ENCODE results near the gene STX1B. TPM values are rescaled to one million over a fixed set of nuclear protein-coding genes. Genes with fewer than 3 reads are reported as not detected.

The STX1B gene
- total and polyA plus RNA-seq, 4 donors = 0.09 to 1.2 (median 0.51) TPM

- H3K36me3 ChIP-seq (ENCODE audit: control insufficient read depth in 4 of 4, insufficient read depth in 3 of 4, low read depth in 1 of 4, low read length in 3 of 4) = peaks cover 0 to 12% (median 3%) of the 10 kb centered on the region in 4 donors
- TF ChIP-seq HNF4A (conservative IDR thresholded peaks at IDR 0.05) = no peak
- no peak for TF ChIP-seq ATF3 (IDR thresholded peaks at IDR 0.05)
- no peak for TF ChIP-seq FOXA2 (IDR thresholded peaks at IDR 0.05)
- TF ChIP-seq SP1 (IDR thresholded peaks at IDR 0.05) = no peak
- TF ChIP-seq REST (IDR thresholded peaks at IDR 0.05) = no peak
- no peak for TF ChIP-seq YY1 (IDR thresholded peaks at IDR 0.05)
- no peak for TF ChIP-seq TAF1 (conservative IDR thresholded peaks at IDR 0.05)
- no peak for TF ChIP-seq CTCF (IDR thresholded peaks at IDR 0.05; ENCODE audit: low read depth, low read length, missing input control)
- TF ChIP-seq ZBTB33 (IDR thresholded peaks at IDR 0.05) = no peak
- no peak for TF ChIP-seq JUND (IDR thresholded peaks at IDR 0.05)
- TF ChIP-seq HNF4G (IDR thresholded peaks at IDR 0.05) = no peak
- TF ChIP-seq NR2F2 (IDR thresholded peaks at IDR 0.05) = no peak
- TF ChIP-seq EGR1 (IDR thresholded peaks at IDR 0.05; ENCODE audit: low read depth in 2 of 2) = no peak
- no peak for TF ChIP-seq GABPA (IDR thresholded peaks at IDR 0.05 in 1 of 2, conservative IDR thresholded peaks at IDR 0.05 in 1 of 2)
- TF ChIP-seq FOXA1 (IDR thresholded peaks at IDR 0.05) = no peak
- TF ChIP-seq RAD21 (IDR thresholded peaks at IDR 0.05) = no peak
- TF ChIP-seq RXRA (IDR thresholded peaks at IDR 0.05) = no peak
- TF ChIP-seq MAX (IDR thresholded peaks at IDR 0.05) = no peak
- H3K4me1 ChIP-seq (ENCODE audit: control insufficient read depth in 4 of 4, insufficient read depth in 4 of 4, low read length in 3 of 4) = peaks cover 6 to 20% (median 13%) of the 10 kb centered on the region in 4 donors
- no peak overlapping the region for H3K9ac ChIP-seq (ENCODE audit: low read depth in 1 of 2, low read length in 2 of 2)
- DNase-seq (ENCODE audit: low spot score) = no peak
- H3K4me3 ChIP-seq (ENCODE audit: low read depth in 1 of 3, low read length in 3 of 3) = no peak overlapping the region
- H3K9me3 ChIP-seq (ENCODE audit: control insufficient read depth in 4 of 4, low read length in 3 of 4) = no peaks in the 10 kb centered on the region
- WGBS = 92% methylated on average over 30 of the region's 30 CpGs
- no peak overlapping the region for H3K27ac ChIP-seq (ENCODE audit: low read depth in 1 of 2, low read length in 2 of 2)
- H3K27me3 ChIP-seq (ENCODE audit: control insufficient read depth in 4 of 4, insufficient read depth in 4 of 4, low read length in 3 of 4) = no peaks in the 10 kb centered on the region
Observed at GRCh38 chr16:30987581-30988190, 22.8 kb downstream of the STX1B start.
